NCI-H748 treated with DMSO at 0.1 percent for 48 hours (cell line): Measurements from ENCODE around the gene TSNAX.

Experiments
- DNase-seq: peaks from one replicate; lab custom pipeline; 2025; lab: John Stamatoyannopoulos, UW

The TSNAX gene

DNA sequence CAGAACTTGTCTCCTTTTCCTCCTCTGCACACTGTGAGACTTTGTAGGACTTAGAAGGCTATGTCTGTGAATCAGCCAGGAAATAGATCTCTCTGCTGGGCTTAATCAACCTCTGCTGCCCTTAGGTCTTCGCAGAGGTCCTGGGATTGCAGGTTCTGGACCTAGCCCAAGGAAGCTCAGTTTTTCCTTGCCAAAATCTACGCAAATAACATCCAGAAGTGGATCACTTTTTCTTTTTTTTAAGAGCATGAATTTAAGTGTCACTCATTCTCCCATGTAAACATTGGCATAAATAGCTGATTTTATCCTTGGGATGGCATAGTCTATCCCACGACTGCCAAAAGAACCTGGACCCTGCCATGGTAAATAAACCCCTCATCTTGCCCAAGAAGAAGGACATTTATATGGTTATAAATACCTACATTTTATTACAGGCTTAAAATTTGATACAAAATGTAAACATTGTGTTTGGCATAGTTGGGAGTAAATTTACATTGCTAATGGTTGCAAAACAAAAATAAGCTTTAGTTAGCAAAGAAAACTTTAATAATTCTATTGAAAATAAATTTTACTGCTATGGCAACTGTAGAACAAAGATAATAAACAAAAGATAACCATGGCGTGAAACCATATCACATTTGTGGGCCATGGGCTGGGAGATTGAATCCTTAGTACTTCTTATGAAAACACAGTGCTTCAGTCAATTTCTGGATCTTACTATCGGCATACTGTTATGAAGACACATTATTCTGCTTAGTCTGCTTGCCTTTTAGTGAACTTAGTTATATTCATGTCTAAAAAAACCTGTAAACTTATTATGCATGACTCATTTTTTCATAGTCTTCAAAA lies 73.6 kb downstream of the TSNAX start:
- no peak for DNase-seq

DNA sequence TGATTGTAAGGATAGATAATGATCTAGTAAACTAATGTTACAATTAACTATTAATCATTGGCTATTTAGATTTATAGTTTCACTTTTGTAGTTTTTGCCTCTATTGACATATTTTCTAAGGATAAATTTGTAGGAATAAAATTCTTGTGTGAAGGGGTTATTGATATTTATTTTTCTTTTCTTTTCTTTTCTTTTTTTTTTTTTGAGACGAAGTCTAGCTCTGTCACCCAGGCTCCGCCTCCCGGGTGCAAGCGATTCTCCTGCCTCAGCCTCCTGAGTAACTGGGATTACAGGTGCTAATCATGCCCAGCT lies 74.2 kb downstream of the TSNAX start:
- no peak for DNase-seq

DNA sequence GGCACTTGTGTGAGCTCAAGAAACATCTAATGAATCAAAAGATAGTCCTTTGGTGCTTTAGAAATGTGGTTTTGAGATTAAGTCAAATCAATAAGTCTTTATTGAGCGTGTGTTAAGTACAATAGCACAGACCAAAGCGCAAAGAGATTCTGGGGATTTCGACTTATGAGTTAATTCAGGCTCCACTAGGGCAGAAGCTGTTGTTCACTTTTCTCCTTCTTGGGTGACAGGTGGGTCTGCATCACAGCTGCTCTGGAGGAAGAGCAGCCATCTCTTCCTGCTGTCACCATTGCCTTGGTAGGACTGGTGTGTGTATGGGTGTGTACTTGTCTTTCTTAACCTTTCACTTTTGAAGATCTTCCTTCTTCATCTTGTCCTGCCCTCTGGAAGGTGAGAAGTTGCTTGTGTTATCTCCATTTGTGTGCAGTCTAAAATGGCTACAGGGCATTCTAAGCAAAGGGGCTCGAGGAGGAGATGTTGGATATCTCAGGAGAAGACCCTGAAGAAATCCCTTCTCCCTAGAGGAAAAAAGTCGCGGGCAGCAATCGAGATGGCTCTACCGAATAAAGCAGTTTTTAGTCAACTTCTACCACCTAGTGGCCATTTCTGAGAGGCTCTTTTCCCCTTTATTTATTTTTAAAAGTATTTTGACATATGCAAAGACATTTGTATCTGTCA lies 75.3 kb downstream of the TSNAX start:
- peak; percentile 61 for DNase-seq

DNA sequence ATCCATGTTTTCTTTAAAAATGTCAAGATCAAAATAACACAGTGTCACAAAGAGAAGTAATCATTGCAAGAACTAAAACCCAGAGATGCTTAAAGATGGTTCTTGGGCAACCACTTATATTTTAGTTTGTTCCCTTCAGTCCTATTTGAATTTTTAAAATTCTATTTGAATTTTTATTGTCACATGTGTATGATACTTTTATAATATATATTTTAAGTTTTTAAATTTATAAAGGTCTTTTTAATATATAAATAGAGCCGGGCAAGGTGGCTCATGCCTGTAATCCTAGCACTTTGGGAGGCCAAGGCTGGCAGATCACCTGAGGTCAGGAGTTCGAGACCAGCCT lies 75.8 kb downstream of the TSNAX start:
- no peak for DNase-seq

DNA sequence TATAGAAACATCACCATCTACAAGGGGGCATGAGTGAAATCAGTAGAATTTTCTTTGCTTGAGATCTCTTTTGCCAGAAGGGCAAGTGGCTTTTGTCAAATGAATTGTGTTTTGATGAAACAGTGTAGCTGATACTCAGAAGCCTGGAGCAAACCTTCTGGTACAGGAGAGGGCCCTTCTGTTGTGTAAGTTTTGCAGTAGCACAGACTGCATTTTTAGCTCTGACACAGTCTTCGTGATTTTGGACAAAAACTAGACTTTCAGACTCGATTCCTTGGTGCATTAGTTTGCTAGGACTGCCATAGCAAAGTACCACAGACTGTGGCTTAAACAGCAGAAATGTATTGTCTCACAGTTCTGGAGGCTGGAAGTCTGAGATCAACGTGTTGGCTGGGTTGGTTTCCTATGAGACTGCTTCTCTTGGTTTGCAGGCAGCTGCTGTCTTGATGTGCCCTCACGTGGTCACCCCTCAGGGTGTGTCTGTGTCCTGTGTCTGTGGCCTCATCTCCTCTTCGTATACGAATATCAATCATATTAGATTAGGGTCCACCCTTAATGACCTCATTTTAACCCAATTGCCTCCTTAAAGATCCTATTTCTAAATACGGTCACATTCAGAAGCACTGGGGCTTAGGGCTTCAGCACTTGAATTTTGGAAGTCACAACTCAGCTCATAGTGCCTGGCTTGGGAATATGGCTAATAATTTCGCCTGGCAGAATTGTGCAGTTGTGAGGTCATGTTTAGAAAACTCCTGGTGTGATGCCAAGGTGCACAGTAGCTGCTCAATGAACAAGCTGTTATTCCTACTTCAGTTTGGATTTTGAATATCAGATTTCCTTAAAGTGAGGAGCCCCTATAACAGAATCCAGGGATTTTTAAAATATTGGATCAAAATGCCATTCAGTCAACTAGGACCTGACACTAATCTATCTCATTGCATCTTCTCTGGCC lies 77.0 kb downstream of the TSNAX start:
- DNase-seq, result no peak

DNA sequence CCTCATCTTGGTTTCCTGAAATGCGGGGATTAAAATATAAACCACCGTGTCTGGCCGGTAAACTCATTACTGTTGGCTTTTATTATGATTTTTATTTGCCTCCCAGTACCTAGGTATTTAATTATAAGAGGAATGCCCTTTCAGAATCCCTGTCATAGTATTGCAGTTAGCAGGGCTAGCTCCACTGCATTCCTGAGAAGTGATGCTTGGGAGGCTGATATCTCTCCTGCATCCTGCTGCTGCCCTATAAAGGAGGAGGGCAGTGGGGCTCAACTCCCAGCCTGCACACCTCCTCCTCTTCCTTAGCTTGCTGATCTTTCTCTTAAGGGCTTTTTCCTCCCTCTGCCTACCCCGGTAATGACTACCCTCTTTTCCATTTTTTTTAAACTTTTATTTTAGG lies 78.2 kb downstream of the TSNAX start:
- no peak for DNase-seq

DNA sequence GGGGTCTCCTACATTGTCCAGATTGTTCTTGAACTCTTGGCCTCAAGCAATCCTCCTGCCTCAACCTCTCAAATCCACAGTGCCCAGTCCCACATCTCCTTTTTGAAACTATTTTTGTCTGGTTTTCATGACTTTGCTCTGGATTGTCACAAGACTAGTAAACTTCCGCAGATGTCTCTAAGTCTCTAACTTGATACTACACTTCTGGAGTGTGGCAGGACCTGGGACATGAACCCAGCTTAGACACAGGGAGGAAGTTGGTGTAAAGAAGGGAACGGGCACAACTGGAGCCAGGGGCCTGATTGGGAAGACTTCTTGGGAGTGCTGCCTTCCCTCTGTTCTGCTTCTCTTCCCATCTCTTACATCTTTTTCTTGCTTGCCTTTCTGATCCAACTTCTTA lies 81.9 kb downstream of the TSNAX start:
- DNase-seq, result no peak

DNA sequence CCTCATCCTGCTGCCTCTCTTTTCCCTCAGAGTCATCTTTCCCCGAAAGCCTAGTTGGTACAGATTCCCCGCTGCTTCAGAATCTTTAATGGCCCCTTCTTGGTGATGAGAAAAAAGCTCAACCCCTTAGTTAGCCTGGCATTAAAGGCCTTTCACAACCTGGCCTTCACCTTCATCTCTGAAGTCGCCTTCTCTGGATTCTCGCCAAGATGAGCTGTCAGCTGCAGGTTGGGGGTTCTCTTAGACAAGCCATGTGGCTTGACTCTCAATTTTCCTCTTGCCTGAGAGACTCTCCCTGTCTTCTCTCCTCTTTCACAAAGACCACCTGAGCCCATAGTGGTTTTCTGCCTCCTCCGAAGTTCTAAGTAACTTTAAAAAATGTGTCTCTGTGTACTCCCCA lies 82.6 kb downstream of the TSNAX start:
- DNase-seq, result no peak

DNA sequence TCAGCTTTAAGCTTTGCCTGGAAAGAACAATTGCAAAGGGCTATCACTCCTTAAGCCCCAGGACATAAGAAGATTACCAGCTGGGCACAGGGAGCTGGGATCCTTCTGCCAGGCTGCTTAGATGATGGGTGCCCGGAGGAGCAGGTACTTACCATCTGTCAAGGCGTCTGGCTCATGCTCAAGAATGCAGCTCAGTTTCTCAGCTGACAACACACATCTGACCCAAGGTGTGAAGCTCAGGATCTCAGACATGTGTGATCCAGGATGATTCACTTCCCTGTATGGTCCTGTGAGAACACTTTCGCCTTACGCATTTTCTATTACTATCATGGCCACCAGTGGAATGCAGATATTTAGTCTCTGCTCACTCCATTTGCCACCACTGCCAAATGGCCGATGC lies 83.4 kb downstream of the TSNAX start:
- no peak for DNase-seq

DNA sequence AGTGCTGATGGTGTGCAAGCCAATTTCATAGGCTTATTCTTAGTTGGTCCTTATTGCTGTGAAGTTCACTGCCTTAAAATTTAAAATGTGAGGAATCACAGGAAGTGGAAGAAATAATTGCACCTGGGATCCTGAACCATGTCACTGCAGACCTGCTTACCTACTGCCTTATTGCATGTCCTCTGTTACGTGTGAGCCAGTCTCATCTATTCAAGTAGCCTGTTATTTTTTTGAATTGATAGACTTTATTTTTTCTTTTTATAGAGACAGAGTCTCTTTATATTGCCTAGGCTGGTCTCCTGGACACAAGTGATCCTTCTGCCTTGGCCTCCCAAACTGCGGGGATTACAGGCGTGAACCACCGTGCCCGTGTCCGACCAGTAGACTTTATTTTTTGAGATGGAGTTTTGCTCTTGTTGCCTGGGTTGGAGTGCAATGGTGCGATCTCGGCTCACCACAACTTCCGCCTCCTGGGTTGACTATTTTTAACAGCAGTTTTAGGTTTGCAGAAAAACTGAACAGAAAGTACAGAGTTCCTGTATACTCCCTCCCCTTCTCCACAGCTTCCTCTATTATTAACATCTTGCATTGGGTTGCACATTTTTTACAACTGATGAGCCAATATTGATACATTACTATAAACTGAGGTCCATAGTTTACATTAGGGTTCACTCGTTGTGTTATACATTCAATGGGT lies 84.1 kb downstream of the TSNAX start:
- DNase-seq, result no peak

DNA sequence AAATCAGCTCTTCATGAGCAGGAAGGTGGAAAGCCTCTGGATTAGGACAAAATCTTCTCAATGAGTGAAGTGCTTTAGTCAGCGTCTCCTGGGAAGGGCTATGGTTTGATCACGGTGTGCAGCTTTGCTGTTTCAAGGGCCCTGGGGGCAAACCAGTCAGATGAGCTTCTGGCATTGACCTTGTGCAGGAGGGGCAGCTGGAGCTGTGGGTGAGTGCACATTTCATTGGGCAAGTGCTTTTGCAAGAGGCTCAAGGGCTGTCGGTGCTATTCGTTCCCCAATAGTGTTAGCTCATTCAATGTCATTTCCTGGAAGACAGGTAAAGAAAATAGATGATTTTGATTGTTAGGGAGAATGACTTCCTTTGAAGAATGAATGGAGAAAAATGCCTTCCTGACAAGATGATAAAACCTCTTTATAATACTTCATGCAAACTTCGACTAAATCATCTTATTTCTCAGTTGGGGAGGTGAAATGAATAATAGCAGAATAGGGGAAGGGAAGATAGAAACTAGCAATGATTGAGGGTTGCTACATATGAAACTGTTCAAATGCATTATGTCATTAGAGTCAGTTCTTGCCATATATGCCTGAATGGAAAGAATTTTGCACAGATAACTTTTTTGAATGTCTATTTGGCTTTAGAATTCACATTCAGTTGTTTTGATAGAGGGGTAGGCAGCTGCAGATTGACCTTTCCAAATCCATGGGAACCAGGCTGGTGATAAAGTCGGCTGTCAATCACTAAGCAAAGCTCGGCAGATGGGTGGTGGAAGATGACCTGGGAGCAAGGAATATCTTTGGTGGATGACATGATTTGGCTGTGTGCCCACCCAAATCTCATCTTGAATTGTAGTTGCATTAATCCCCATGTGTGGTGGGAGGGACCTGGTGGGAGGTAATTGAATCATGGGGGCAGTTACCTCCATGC lies 85.2 kb downstream of the TSNAX start:
- DNase-seq, result no peak
